ENCODE results near the gene SMYD3. TPM values are rescaled to one million over a fixed set of nuclear protein-coding genes. Genes with fewer than 3 reads are reported as not detected.
A peak's percentile ranks its signal among the peaks of the same experiment; 100 is the strongest.

SMYD3 gene
- total and polyA plus RNA-seq, 9 of the 15 experiments (the other 6 are each of a cell fraction or from before 2014, with no cell fraction given) = 128 to 440 (median 197) TPM

GRCh38 chr1:246036175-246036574 is 470.9 kb downstream of the SMYD3 start:
- ChIA-PET POLR2A (no interaction called here), CTCF (ENCODE audit: low intra/inter-chr PET ratio) (no interaction called here)
- no peak for DNase-seq (ENCODE audit: extremely low read depth in 1 of 4, low spot score in 3 of 4)
- in situ Hi-C loops (cut with MboI) (no loop called here), intact Hi-C loops (cut with micrococcal nuclease) (no loop called here)
- Histone ChIP-seq H3K9me3 (replicated peaks; ENCODE audit: control insufficient read depth, insufficient read depth, low read depth, low read length) (no peaks in the 10 kb centered on the region), H3K27me3 (ENCODE audit: control insufficient read depth in 2 of 2, insufficient read depth in 2 of 2, low read length in 2 of 2) (no peaks in the 10 kb centered on the region), H3K4me3 (no peak overlapping the region), H3K79me2 (ENCODE audit: control insufficient read depth, insufficient read depth, low read length) (no peaks in the 10 kb centered on the region), H3K9ac (ENCODE audit: insufficient read depth in 1 of 2, low read depth in 2 of 2, low read length in 2 of 2) (no peak overlapping the region), H3K36me3 (ENCODE audit: control insufficient read depth, insufficient read depth, low read length) (no peaks in the 10 kb centered on the region), H4K20me1 (replicated peaks; ENCODE audit: control insufficient read depth, insufficient read depth, low read length) (no peaks in the 10 kb centered on the region), H2AFZ (ENCODE audit: low read depth, low read length) (no peak overlapping the region), H3K4me2 (ENCODE audit: insufficient read depth, low read length) (no peak overlapping the region), H3K9me1 (ENCODE audit: control insufficient read depth, insufficient read depth, low read length) (no peaks in the 10 kb centered on the region), H3K4me1 (replicated peaks in 1 of 2; ENCODE audit: control insufficient read depth in 2 of 2, insufficient read depth in 2 of 2, low read length in 2 of 2) (peaks cover 3 to 13% of the 10 kb centered on the region in 2 experiments; a peak in 4 of 5 replicates), H3K27ac (ENCODE audit: extremely low read depth, low read depth, low read length) (no peak overlapping the region)
- no TSS peak for BruUV-seq (replicated peaks)
- WGBS (ENCODE audit: insufficient coverage, low coverage, missing lambda C conversion rate) = 45% methylated on average over 1 of the region's 1 CpG
- no peak for FAIRE-seq
- ATAC-seq = no peak
- TF ChIP-seq DPF2 (IDR thresholded peaks at IDR 0.05) (peak; percentile 26; the same call in 1 of the 2 replicates), IRF1 (CRISPR knock-in tag; IDR thresholded peaks at IDR 0.05; ENCODE audit: borderline replicate concordance) (no peak), TRIM24 (IDR thresholded peaks at IDR 0.05) (0 out of 4 replicates have a peak, but pooled peaks of 1 of the 2 experiments have one; percentile 11), EP300 (IDR thresholded peaks at IDR 0.05; ENCODE audit: low read length) (no peak), RBM34 (IDR thresholded peaks at IDR 0.05; ENCODE audit: borderline replicate concordance, insufficient read depth, low read length) (no peak), CREM (IDR thresholded peaks at IDR 0.05; ENCODE audit: low read depth) (no peak), PTTG1 (tag; IDR thresholded peaks at IDR 0.05; ENCODE audit: low read depth) (no peak), ZNF75A (CRISPR knock-in tag; IDR thresholded peaks at IDR 0.05) (no peak), PHB2 (IDR thresholded peaks at IDR 0.05; ENCODE audit: low read depth) (no peak), U2AF1 (optimal IDR thresholded peaks at IDR 0.05; ENCODE audit: low read depth, low read length) (peak; percentile 34), RFX7 (CRISPR knock-in tag; IDR thresholded peaks at IDR 0.05) (no peak), BRF2 (IDR thresholded peaks at IDR 0.05; ENCODE audit: borderline replicate concordance, insufficient read depth, insufficient read length) (no peak), EGR1 (conservative IDR thresholded peaks at IDR 0.05) (peak; percentile 93), SMARCE1 (IDR thresholded peaks at IDR 0.05) (0 out of 2 replicates have a peak, but pooled peaks have one; percentile 26)

Data from K562 (cell line).